Gastroesophageal sphincter (tissue), 4 donors: Measurements from ENCODE around the gene METTL25B. TPM values are rescaled to one million over a fixed set of nuclear protein-coding genes. Genes with fewer than 3 reads are reported as not detected.

Experiments used
- ATAC-seq: fragments of 150-250 bp; one replicate; pipeline ENCODE4 v1.9.1; 2016; ENCODE audit warnings: mild to moderate bottlenecking, moderate library complexity
- H3K27ac ChIP-seq, 4 donors: fragments of 200-600 bp; sonication (generic) in 3 of 4; 1 replicate in 3 of 4; 2 replicates in 1 of 4; pipeline ENCODE4 v1.5.1; 2016 to 2019
- H3K27me3 ChIP-seq: fragments of 200-600 bp; sonication (generic); one replicate; pipeline ENCODE4 v1.5.1; 2019
- H3K36me3 ChIP-seq, 2 donors: fragments of 200-600 bp; sonication (generic); one replicate each; pipeline ENCODE4 v1.5.1; 2019; ENCODE audit warnings: control low read depth in 1 of 2
- H3K4me1 ChIP-seq, 3 donors: fragments of 200-600 bp; sonication (generic); 1 replicate in 2 of 3; 2 replicates in 1 of 3; pipeline ENCODE4 v1.5.1; 2016 to 2019; ENCODE audit warnings: control low read depth in 2 of 3
- H3K4me3 ChIP-seq, 2 donors: fragments of 200-600 bp; sonication (generic); one replicate each; pipeline ENCODE4 v1.5.1; 2019; ENCODE audit warnings: mild to moderate bottlenecking in 1 of 2, moderate library complexity in 1 of 2
- H3K9me3 ChIP-seq, 3 donors: fragments of 200-600 bp; sonication (generic); one replicate each; pipeline ENCODE4 v1.5.1; 2017 to 2019; ENCODE audit warnings: control low read depth in 2 of 3
- EP300 ChIP-seq: sonication (generic); formaldehyde crosslinking; IDR thresholded peaks from one replicate; pipeline ENCODE4 v1.6.1; 2017; ENCODE audit warnings: antibody characterized with exemption, mild to moderate bottlenecking
- POLR2A ChIP-seq, 2 donors: fragments of 450-650 bp; IDR thresholded peaks; one replicate each; pipeline ENCODE4 v1.6.1; 2017; ENCODE audit warnings: antibody characterized with exemption in 2 of 2, mild to moderate bottlenecking in 2 of 2, moderate library complexity in 1 of 2
- POLR2AphosphoS5 ChIP-seq: sonication (generic); formaldehyde crosslinking; IDR thresholded peaks from one replicate; pipeline ENCODE4 v1.6.1; 2017; ENCODE audit warnings: antibody characterized with exemption
- WGBS, 2 donors: methylation state at CpG; one replicate each; pipeline ENCODE4 v1.1.5; 2018; ENCODE audit warnings: low coverage in 1 of 2; 5-methylcytosine and 5-hydroxymethylcytosine counted together
- total RNA-seq, 4 donors: library from RNA; depleted of rRNA; stranded (reverse); fragments of >200 nt; gene quantifications; one replicate each; pipeline ENCODE4 v1.1.0, GENCODE V29; 2016
- TF ChIP-seq, protein P1 (sequence below), 4 experiments: fragments of 200-600 bp in 2 of 4; fragments of 450-650 bp in 2 of 4; sonication (generic) in 1 of 4; IDR thresholded peaks; one replicate each; pipeline ENCODE4 v1.5.1; 2017 to 2019; ENCODE audit warnings: antibody characterized with exemption in 4 of 4, mild to moderate bottlenecking in 2 of 4, moderate library complexity in 2 of 4

Gene METTL25B
- total RNA-seq, 4 donors from 2014 or later: 8.4 to 29.0 (median 17.4) TPM

DNA sequence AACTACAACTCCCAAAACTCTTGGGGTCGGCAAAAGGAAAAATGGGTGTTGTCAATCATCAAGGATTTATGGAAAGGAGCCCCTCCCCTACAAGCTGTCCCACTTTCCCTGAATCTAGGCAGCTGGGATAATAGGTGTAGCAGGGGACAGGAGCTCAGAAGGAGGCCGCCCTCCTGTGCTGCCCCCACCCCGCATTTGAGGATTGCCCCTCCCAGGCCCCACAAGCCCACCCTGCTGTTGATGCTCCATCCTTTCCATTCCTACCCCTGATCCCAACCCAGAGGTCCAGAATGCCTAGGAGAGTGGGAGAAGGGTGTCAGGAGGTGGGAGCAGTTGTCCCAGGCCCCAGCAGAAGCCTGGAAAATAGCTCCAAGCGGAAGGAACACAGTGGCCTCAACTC, 14.5 kb downstream of the METTL25B start:
- peak overlapping the region in 1 of 4 donors; percentile 84 for H3K27ac ChIP-seq
- peaks cover 0 to 43% of the 10 kb centered on the region in 2 donors for H3K36me3 ChIP-seq
- H3K27me3 ChIP-seq: no peaks in the 10 kb centered on the region
- no CpG with 5 or more reads among the region's 4 CpGs for WGBS, 2 donors
- no peak for ATAC-seq
- H3K4me1 ChIP-seq: peaks cover 3 to 59% (median 19%) of the 10 kb centered on the region in 3 donors
- H3K4me3 ChIP-seq: no peak overlapping the region
- no peaks in the 10 kb centered on the region for H3K9me3 ChIP-seq
- no peak for TF ChIP-seq POLR2A (IDR thresholded peaks at IDR 0.05)
- TF ChIP-seq POLR2AphosphoS5: no peak
- TF ChIP-seq EP300: no peak
- TF ChIP-seq, protein P1, sequence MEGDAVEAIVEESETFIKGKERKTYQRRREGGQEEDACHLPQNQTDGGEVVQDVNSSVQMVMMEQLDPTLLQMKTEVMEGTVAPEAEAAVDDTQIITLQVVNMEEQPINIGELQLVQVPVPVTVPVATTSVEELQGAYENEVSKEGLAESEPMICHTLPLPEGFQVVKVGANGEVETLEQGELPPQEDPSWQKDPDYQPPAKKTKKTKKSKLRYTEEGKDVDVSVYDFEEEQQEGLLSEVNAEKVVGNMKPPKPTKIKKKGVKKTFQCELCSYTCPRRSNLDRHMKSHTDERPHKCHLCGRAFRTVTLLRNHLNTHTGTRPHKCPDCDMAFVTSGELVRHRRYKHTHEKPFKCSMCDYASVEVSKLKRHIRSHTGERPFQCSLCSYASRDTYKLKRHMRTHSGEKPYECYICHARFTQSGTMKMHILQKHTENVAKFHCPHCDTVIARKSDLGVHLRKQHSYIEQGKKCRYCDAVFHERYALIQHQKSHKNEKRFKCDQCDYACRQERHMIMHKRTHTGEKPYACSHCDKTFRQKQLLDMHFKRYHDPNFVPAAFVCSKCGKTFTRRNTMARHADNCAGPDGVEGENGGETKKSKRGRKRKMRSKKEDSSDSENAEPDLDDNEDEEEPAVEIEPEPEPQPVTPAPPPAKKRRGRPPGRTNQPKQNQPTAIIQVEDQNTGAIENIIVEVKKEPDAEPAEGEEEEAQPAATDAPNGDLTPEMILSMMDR (IDR thresholded peaks at IDR 0.05): no peak

DNA sequence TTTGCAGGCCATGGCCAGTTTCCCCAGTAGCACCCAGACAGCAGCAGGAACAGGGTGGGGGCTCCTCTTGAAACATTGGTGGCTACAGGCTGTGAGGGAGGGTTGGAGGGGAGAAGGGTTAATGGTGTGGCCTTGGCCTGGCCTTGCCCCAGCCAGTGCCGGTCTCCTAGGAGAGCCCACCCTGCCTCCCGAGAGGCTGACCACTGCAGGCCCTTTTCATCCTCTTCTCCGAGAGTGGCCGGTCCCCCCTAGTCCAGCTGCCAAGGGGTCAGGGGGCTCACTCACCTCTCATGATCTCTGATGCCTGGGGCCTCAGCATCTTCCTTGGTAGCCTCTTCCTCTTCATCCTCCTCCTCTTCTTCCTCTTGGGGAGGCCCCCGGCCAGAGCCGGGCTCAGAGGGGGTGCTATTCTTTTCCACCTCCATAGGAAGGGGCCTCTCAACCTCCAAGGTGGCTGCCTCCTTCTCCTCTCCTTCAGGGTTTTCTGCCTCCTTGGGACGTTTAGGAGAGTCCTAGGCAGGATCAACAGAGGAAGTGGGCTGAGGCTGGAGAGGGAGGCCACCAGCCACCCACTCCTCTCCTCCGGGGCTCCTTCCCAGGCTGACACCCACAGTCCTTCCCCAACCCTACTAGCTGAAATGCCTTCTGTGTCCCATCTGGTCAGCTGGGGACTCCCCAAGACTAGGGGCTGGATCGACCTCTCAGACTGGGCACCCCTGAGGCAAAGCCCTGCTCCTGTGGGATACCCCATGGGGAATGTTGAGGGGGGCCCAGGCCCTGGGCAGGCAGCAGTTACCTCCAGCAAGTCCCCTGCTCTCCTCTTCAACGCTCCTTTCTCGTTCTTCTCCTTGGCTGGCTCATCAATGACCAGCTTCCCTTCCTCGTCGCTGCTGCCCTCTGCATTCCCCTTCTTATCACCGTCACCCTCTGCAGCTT, 15.4 kb downstream of the METTL25B start:
- H3K27me3 ChIP-seq: no peaks in the 10 kb centered on the region
- ATAC-seq: no peak
- peaks cover 0 to 37% of the 10 kb centered on the region in 2 donors for H3K36me3 ChIP-seq
- TF ChIP-seq, protein P1 (IDR thresholded peaks at IDR 0.05): no peak
- TF ChIP-seq POLR2AphosphoS5 (no peak), POLR2A (IDR thresholded peaks at IDR 0.05) (no peak), EP300 (no peak)
- H3K4me3 ChIP-seq: no peak overlapping the region
- H3K4me1 ChIP-seq: peaks cover 3 to 68% (median 26%) of the 10 kb centered on the region in 3 donors
- 73 to 87% methylated on average over 3 to 5 of the region's 14 CpGs for WGBS, 2 donors
- peak overlapping the region in 2 of 4 donors; percentile 98 to 99 for H3K27ac ChIP-seq
- no peaks in the 10 kb centered on the region for H3K9me3 ChIP-seq

DNA sequence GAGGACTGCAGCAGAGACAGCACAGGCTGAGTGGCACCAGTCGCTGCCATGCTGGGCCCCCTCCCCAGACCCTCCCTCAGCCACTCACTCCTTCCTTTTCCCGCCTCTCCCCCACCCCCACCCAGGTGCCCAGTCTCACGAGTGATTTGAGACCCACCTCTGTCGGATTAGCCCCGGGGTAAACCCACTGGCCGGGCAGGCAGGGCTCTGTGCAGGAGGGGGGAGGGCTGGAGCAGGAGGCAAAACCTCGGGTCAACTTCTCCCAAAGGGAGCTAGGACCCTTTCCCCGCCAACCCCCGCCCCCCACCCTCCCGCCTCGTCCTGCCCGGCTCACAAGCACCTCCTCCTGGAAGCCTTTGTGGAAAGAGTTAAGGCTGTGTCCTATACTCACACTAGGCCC, 16.1 kb downstream of the METTL25B start:
- no peaks in the 10 kb centered on the region for H3K9me3 ChIP-seq
- H3K27ac ChIP-seq: peak overlapping the region in 3 of 4 donors; percentile 98 to 100 (median 99)
- H3K4me3 ChIP-seq: no peak overlapping the region
- no peaks in the 10 kb centered on the region for H3K27me3 ChIP-seq
- no peak for ATAC-seq
- 100% methylated on average over 1 of the region's 12 CpGs; no CpG with 5 or more reads in 1 of the 2 donors for WGBS, 2 donors
- H3K36me3 ChIP-seq: peaks cover 0 to 37% of the 10 kb centered on the region in 2 donors
- peaks cover 3 to 70% (median 31%) of the 10 kb centered on the region in 3 donors for H3K4me1 ChIP-seq
- TF ChIP-seq POLR2AphosphoS5 (no peak), EP300 (no peak), POLR2A (IDR thresholded peaks at IDR 0.05) (no peak)
- TF ChIP-seq, protein P1 (IDR thresholded peaks at IDR 0.05): no peak

DNA sequence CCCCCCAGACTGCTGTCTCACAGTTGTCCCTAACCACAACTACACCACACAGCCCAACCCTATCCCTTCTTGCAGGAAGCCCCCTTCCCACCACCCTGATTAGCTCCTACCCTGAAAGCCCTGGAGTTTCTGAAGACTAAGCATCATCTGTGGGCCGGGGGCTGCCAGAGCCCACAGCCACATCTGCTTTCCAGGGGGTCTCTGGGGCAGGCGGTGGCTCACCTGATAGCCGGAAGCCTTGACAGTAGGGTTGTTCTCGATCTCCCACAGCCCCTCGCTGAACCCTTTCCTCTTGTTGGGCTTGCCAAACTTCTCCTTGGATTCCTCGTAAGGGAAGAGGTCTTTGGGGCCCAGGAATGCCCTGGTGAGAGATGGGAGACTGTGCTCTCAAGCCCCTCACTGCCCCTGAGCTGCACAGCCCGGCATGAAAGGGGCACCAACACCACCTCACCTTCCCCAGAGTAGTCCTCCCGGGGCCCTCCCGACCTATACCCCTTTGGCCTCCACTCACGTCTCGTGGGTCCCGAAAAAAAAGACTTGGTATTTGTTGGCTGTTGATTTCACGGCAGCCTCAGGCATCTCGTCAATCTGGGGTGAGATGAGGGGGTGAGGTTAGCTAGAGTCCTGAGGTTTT, 16.6 kb downstream of the METTL25B start:
- Histone ChIP-seq H3K36me3 (peaks cover 0 to 37% of the 10 kb centered on the region in 2 donors), H3K27me3 (no peaks in the 10 kb centered on the region), H3K9me3 (no peaks in the 10 kb centered on the region), H3K4me1 (peaks cover 3 to 70% (median 37%) of the 10 kb centered on the region in 3 donors), H3K27ac (peak overlapping the region in 3 of 4 donors; percentile 98 to 100 (median 99)), H3K4me3 (no peak overlapping the region)
- TF ChIP-seq POLR2A (IDR thresholded peaks at IDR 0.05): no peak
- no peak for TF ChIP-seq EP300
- TF ChIP-seq, protein P1 (IDR thresholded peaks at IDR 0.05): no peak
- TF ChIP-seq POLR2AphosphoS5: no peak
- no peak for ATAC-seq
- WGBS, 2 donors: 71% methylated on average over 4 of the region's 14 CpGs; no CpG with 5 or more reads in 1 of the 2 donors
